Endothelial cell of umbilical vein (primary cell): Measurements from ENCODE around the gene RBM47. TPM values are rescaled to one million over a fixed set of nuclear protein-coding genes. Genes with fewer than 3 reads are reported as not detected.

ENCODE experiments used
- BruUV-seq: library from RNA; stranded (reverse); fragments of 400-500 nt; replicated peaks from 2 replicates; lab custom pipeline; 2021; lab: Mats Ljungman, UMichigan
- CTCF ChIA-PET: fragments of 300-600, 350-600 bp; sonication (Branson Sonifier 250); formaldehyde crosslinking; loops from one replicate; lab custom pipeline; 2021; ENCODE audit warnings: antibody characterized with exemption, inconsistent platforms; lab: Charles Lee
- POLR2A ChIA-PET: fragments of 300-600, 350-600 bp; sonication (Branson Sonifier 250); formaldehyde crosslinking; loops from one replicate; lab custom pipeline; 2021; ENCODE audit warnings: antibody characterized with exemption, inconsistent platforms; lab: Charles Lee
- DNase-seq: peaks from one replicate; pipeline ENCODE4 v3.0.0-alpha.2; 2011; ENCODE audit warnings: low read depth, low spot score
- FAIRE-seq: peaks from 2 replicates; lab custom pipeline; 2011; peaks lifted over from hg19 to GRCh38; lab: Jason Lieb, UNC
- H2AFZ ChIP-seq: 2 replicates; pipeline ENCODE4 v1.6.0; 2012; ENCODE audit warnings: low read depth, low read length, control low read depth, inconsistent platforms
- H3K27ac ChIP-seq: 2 replicates; pipeline ENCODE4 v1.5.1; 2011; ENCODE audit warnings: low read depth, mild to moderate bottlenecking, control low read depth, low read length, moderate library complexity; ENCODE audit not compliant: insufficient read depth
- H3K27me3 ChIP-seq, 2 experiments: 2 replicates each; pipeline versions ENCODE4 v1.6.0 to v1.6.1; 2011; ENCODE audit warnings: low read length in 2 of 2, mixed read lengths in 1 of 2; ENCODE audit not compliant: control insufficient read depth in 2 of 2, insufficient read depth in 2 of 2
- H3K36me3 ChIP-seq, 2 experiments: 2 replicates in 1 of 2; 3 replicates in 1 of 2; pipeline ENCODE4 v1.5.1; 2011; ENCODE audit warnings: low read length in 2 of 2, mild to moderate bottlenecking in 1 of 2, moderate library complexity in 1 of 2; ENCODE audit not compliant: control insufficient read depth in 2 of 2, insufficient read depth in 2 of 2; ENCODE audit errors: extremely low read depth in 1 of 2
- H3K4me1 ChIP-seq: 3 replicates; pipeline ENCODE4 v1.5.1; 2011; ENCODE audit warnings: mild to moderate bottlenecking, low read length; ENCODE audit not compliant: control insufficient read depth, insufficient read depth; ENCODE audit errors: extremely low read depth
- H3K4me2 ChIP-seq: 2 replicates; pipeline ENCODE4 v1.6.1; 2011; ENCODE audit warnings: low read length, control low read depth, mixed read lengths; ENCODE audit not compliant: insufficient read depth
- H3K4me3 ChIP-seq, 3 experiments: fragments of 200-600 bp in 1 of 3; sonication (generic), shearing (Covaris generic) in 1 of 3; replicated peaks in 1 of 3; 2 replicates each; pipeline ENCODE4 v1.5.1; 2011 to 2016; ENCODE audit warnings: control low read depth in 3 of 3, low read length in 3 of 3, mild to moderate bottlenecking in 2 of 3, inconsistent platforms in 1 of 3, low read depth in 1 of 3, moderate library complexity in 1 of 3; ENCODE audit not compliant: insufficient read depth in 1 of 3
- H3K79me2 ChIP-seq: 2 replicates; pipeline ENCODE4 v1.6.0; 2012; ENCODE audit warnings: low read length, inconsistent platforms; ENCODE audit not compliant: control insufficient read depth, insufficient read depth
- H3K9ac ChIP-seq: replicated peaks from 2 replicates; pipeline ENCODE3; 2011; ENCODE audit warnings: low read length, control low read depth; ENCODE audit not compliant: insufficient read depth; ENCODE audit errors: extremely low read depth
- H3K9me1 ChIP-seq: replicated peaks from 3 replicates; pipeline ENCODE4 v1.6.0; 2011; ENCODE audit warnings: mild to moderate bottlenecking, low read length; ENCODE audit not compliant: control insufficient read depth, insufficient read depth; ENCODE audit errors: extremely low read depth
- H3K9me3 ChIP-seq: replicated peaks from 2 replicates; pipeline ENCODE4 v1.5.1; 2012; ENCODE audit warnings: low read length, inconsistent platforms; ENCODE audit not compliant: control insufficient read depth, insufficient read depth
- H4K20me1 ChIP-seq: replicated peaks from 2 replicates; pipeline ENCODE3; 2011; ENCODE audit warnings: mild to moderate bottlenecking, low read length; ENCODE audit not compliant: control insufficient read depth, insufficient read depth; ENCODE audit errors: extremely low read depth
- EZH2 ChIP-seq: IDR thresholded peaks from 2 replicates; pipeline ENCODE4 v1.6.1; 2012; ENCODE audit warnings: borderline replicate concordance, low read depth, mild to moderate bottlenecking, moderate library complexity, low read length, inconsistent platforms; ENCODE audit not compliant: severe bottlenecking
- FOS ChIP-seq: IDR thresholded peaks from 2 replicates; pipeline ENCODE4 v1.6.1; 2011; ENCODE audit warnings: mild to moderate bottlenecking, low read length, moderate library complexity, borderline replicate concordance; ENCODE audit not compliant: insufficient read depth
- GATA2 ChIP-seq: IDR thresholded peaks from 2 replicates; pipeline ENCODE4 v1.7.0; 2011; ENCODE audit warnings: low read depth, mild to moderate bottlenecking, moderate library complexity, mixed read lengths, low read length; ENCODE audit not compliant: insufficient read length, insufficient read depth
- JUN ChIP-seq: IDR thresholded peaks from 2 replicates; pipeline ENCODE4 v1.6.1; 2011; ENCODE audit warnings: borderline replicate concordance, low read depth; ENCODE audit not compliant: insufficient read length, insufficient read depth
- POLR2A ChIP-seq: IDR thresholded peaks from 2 replicates; pipeline ENCODE4 v1.6.1; 2012; ENCODE audit warnings: low read depth, mild to moderate bottlenecking, control low read depth, low read length
- POLR2AphosphoS5 ChIP-seq: IDR thresholded peaks from 2 replicates; pipeline ENCODE4 v1.6.1; 2012; ENCODE audit warnings: low read depth, mild to moderate bottlenecking, control low read depth, low read length, moderate library complexity; ENCODE audit not compliant: insufficient read depth
- dilution Hi-C: fragments of 300-500 bp; cut with MboI; formaldehyde crosslinking; loops from one replicate; pipeline ENCODE4 v1.15.0; 2019; ENCODE audit warnings: low sequenced_read_pairs; ENCODE audit not compliant: extremely low pct_ligation_motif_present
- intact Hi-C: fragments of 100-400 bp; cut with micrococcal nuclease; formaldehyde crosslinking; loops from one replicate; pipeline ENCODE4 v1.10.0; 2022
- polyA plus RNA-seq, 4 experiments: library from polyadenylated mRNA; depleted of rRNA in 3 of 4; stranded (reverse) in 3 of 4; unstranded in 1 of 4; fragments of >200 nt; gene quantifications; 2 replicates each; pipeline versions ENCODE4 v1.2.1 to v1.2.3, GENCODE V29; 2011 to 2012; ENCODE audit warnings: missing spikeins in 1 of 4
- total RNA-seq: library from RNA; stranded (reverse); gene quantifications from 2 replicates; pipeline ENCODE4 v1.2.3, GENCODE V29; 2021
- TF ChIP-seq, protein P1 (sequence below), 2 donors: IDR thresholded peaks; 1 replicate in 1 of 2; 2 replicates in 1 of 2; pipeline ENCODE4 v1.5.1; 2011; ENCODE audit warnings: low read length in 2 of 2, mild to moderate bottlenecking in 2 of 2, moderate library complexity in 2 of 2, control low read depth in 1 of 2, inconsistent platforms in 1 of 2, low read depth in 1 of 2; ENCODE audit not compliant: insufficient read depth in 1 of 2; ENCODE audit errors: extremely low read depth in 1 of 2
- TF ChIP-seq, protein P2 (sequence below): IDR thresholded peaks from 2 replicates; pipeline ENCODE4 v1.6.1; 2011; ENCODE audit not compliant: insufficient read depth, insufficient read length

The RBM47 gene
- total and polyA plus RNA-seq, 2 donors (not counting 3 experiments of a cell fraction or from before 2014, with no cell fraction given): not detected

DNA sequence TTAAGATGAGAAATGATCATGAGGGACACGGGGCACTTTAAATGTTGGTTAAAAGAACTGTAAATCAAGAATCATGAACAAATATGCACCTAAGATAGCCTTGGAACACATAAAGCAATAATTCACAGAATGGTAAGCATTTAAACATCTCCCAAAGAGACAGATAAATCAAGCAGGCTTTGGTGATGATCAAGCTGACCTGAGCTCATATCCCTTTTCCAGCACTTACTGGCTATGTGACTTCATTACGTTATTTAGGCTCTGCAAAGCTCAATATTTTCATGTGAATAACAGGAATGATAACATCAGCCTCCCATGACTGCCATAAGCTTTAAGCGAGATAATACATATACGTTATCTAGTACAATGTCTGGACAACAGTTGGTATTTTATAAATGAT is 239.7 kb downstream of the RBM47 start:
- POLR2A ChIA-PET: no interaction called here
- FAIRE-seq: no peak

DNA sequence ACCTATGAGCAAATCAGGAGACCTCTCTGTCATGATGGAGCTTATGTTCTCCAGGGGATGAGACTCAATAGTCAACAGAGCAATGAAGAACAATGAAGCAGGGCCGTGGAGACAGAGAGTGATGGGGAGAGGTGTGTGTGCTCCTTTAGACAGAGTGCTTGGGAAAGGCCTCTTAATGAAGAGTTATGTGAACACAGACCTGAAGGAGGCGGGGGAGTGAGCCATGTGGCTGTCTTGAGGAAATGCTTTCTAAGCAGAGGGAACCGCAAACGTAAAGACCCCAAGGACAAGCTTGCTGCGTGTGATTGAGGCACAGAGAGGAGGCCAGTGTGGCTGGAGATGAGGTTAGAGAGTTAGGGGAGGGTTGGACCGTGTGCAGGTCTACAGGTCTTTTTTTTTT is 241.4 kb downstream of the RBM47 start:
- no peak for FAIRE-seq
- Histone ChIP-seq H3K4me2 (no peak overlapping the region), H3K79me2 (no peaks in the 10 kb centered on the region), H3K36me3 (no peaks in the 10 kb centered on the region), H3K27ac (no peak overlapping the region), H3K27me3 (peaks cover 2 to 4% of the 10 kb centered on the region in 2 experiments), H3K4me3 (no peak overlapping the region), H4K20me1 (no peaks in the 10 kb centered on the region), H2AFZ (no peak overlapping the region), H3K9ac (no peak overlapping the region), H3K9me1 (no peaks in the 10 kb centered on the region), H3K9me3 (no peaks in the 10 kb centered on the region), H3K4me1 (no peaks in the 10 kb centered on the region)
- no TSS peak for BruUV-seq
- intact Hi-C loops (no loop called here), dilution Hi-C loops (no loop called here)
- ChIA-PET CTCF (no interaction called here), POLR2A (interaction anchor here (0.7 kb wide), 1 partner anchor 62 kb away, joined by 3 read pairs; no protein-coding TSS in a partner anchor)
- TF ChIP-seq JUN (no peak), FOS (no peak), EZH2 (no peak), POLR2A (no peak), GATA2 (no peak), POLR2AphosphoS5 (no peak)
- TF ChIP-seq, protein P1, sequence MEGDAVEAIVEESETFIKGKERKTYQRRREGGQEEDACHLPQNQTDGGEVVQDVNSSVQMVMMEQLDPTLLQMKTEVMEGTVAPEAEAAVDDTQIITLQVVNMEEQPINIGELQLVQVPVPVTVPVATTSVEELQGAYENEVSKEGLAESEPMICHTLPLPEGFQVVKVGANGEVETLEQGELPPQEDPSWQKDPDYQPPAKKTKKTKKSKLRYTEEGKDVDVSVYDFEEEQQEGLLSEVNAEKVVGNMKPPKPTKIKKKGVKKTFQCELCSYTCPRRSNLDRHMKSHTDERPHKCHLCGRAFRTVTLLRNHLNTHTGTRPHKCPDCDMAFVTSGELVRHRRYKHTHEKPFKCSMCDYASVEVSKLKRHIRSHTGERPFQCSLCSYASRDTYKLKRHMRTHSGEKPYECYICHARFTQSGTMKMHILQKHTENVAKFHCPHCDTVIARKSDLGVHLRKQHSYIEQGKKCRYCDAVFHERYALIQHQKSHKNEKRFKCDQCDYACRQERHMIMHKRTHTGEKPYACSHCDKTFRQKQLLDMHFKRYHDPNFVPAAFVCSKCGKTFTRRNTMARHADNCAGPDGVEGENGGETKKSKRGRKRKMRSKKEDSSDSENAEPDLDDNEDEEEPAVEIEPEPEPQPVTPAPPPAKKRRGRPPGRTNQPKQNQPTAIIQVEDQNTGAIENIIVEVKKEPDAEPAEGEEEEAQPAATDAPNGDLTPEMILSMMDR (IDR thresholded peaks at IDR 0.05; ENCODE audit: extremely low read depth in 1 of 2, insufficient read depth in 1 of 2, low read depth in 1 of 2, low read length in 2 of 2): no peak
- TF ChIP-seq, protein P2, sequence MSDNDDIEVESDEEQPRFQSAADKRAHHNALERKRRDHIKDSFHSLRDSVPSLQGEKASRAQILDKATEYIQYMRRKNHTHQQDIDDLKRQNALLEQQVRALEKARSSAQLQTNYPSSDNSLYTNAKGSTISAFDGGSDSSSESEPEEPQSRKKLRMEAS: no peak
- no peak for DNase-seq

More for the DNA sequence above, 239.7 kb downstream of the RBM47 start:
- intact Hi-C loops (no loop called here), dilution Hi-C loops (no loop called here)
- BruUV-seq: no TSS peak
- Histone ChIP-seq H3K9me1 (no peaks in the 10 kb centered on the region), H3K4me2 (no peak overlapping the region), H3K4me3 (no peak overlapping the region), H3K9me3 (no peaks in the 10 kb centered on the region), H3K9ac (no peak overlapping the region), H2AFZ (no peak overlapping the region), H3K79me2 (no peaks in the 10 kb centered on the region), H3K27ac (no peak overlapping the region), H3K36me3 (no peaks in the 10 kb centered on the region), H3K4me1 (no peaks in the 10 kb centered on the region), H4K20me1 (no peaks in the 10 kb centered on the region), H3K27me3 (peaks cover 2 to 4% of the 10 kb centered on the region in 2 experiments)
- TF ChIP-seq POLR2AphosphoS5 (no peak), JUN (no peak), GATA2 (no peak)
- DNase-seq: no peak
- CTCF ChIA-PET: interaction anchor here (1.1 kb wide), 1 partner anchor 65 kb away, joined by 3 read pairs; no protein-coding TSS in a partner anchor
